HCT116 (cell line): ENCODE measurements around the gene CASK. TPM values are rescaled to one million over a fixed set of nuclear protein-coding genes. Genes with fewer than 3 reads are reported as not detected.

Experiments used
- ATAC-seq: fragments of 200-7000 bp; cut with Tn5 transposase; 2 replicates; pipeline ENCODE4 v1.9.1; 2020; ENCODE audit warnings: mild to moderate bottlenecking, moderate library complexity
- BruUV-seq: library from RNA; stranded (reverse); fragments of 400-500 nt; replicated peaks from 2 replicates; lab custom pipeline; 2021; lab: Mats Ljungman, UMichigan
- CTCF ChIA-PET: fragments of 300-600 bp; sonication (Branson Sonifier 250); formaldehyde crosslinking; loops from one replicate; lab custom pipeline; 2021; ENCODE audit warnings: antibody characterized with exemption; lab: Charles Lee
- POLR2A ChIA-PET: fragments of 300-600, 350-600 bp; sonication (Branson Sonifier 250); formaldehyde crosslinking; loops from one replicate; lab custom pipeline; 2021; ENCODE audit warnings: antibody characterized with exemption; lab: Charles Lee
- RAD21 ChIA-PET, 2 experiments: fragments of 300-600 bp; sonication (Branson Sonifier 250); formaldehyde crosslinking; loops; one replicate each; lab custom pipeline; 2023; ENCODE audit warnings: low total read pairs in 2 of 2; ENCODE audit not compliant: uncharacterized antibody in 2 of 2, unreplicated experiment in 2 of 2, low non-redundant PET in 1 of 2; lab: Charles Lee
- DNase-seq: peaks from one replicate; pipeline ENCODE4 v3.0.0-alpha.2; 2010; ENCODE audit warnings: low read depth, low spot score
- H2AFZ ChIP-seq: fragments of 200-600 bp; shearing (Covaris generic), sonication (generic); 2 replicates; pipeline ENCODE4 v1.6.1; 2017; ENCODE audit warnings: low read depth, mixed run types, mixed read lengths, antibody characterized with exemption, low read length; ENCODE audit not compliant: poor library complexity, severe bottlenecking
- H3K27ac ChIP-seq: 2 replicates; pipeline ENCODE4 v1.5.1; 2012; ENCODE audit warnings: low read depth, low read length
- H3K27me3 ChIP-seq: fragments of 200-600 bp; sonication (generic); 2 replicates; pipeline ENCODE4 v1.6.1; 2016; ENCODE audit warnings: mixed run types, low read length, mixed read lengths; ENCODE audit not compliant: insufficient read depth
- H3K36me3 ChIP-seq, 2 experiments: fragments of 200-500 bp in 1 of 2; fragments of 200-600 bp in 1 of 2; sonication (Bioruptor generic) in 1 of 2; sonication (generic) in 1 of 2; 2 replicates each; pipeline versions ENCODE4 v1.5.1 to v1.6.1; 2014 to 2016; ENCODE audit warnings: low read length in 2 of 2, inconsistent platforms in 1 of 2, mixed read lengths in 1 of 2, mixed run types in 1 of 2; ENCODE audit not compliant: insufficient read depth in 2 of 2, control insufficient read depth in 1 of 2
- H3K4me1 ChIP-seq, 2 experiments: fragments of 200-600 bp in 1 of 2; sonication (generic) in 1 of 2; 2 replicates each; pipeline versions ENCODE4 v1.5.1 to v1.6.1; 2012 to 2017; ENCODE audit warnings: low read length in 2 of 2, inconsistent platforms in 1 of 2, mild to moderate bottlenecking in 1 of 2, mixed read lengths in 1 of 2, mixed run types in 1 of 2, moderate library complexity in 1 of 2; ENCODE audit not compliant: insufficient read depth in 2 of 2, control insufficient read depth in 1 of 2
- H3K4me2 ChIP-seq: fragments of 200-600 bp; sonication (generic); 2 replicates; pipeline ENCODE4 v1.6.1; 2017; ENCODE audit warnings: mixed run types, low read length, mixed read lengths
- H3K4me3 ChIP-seq, 2 experiments: fragments of 200-600 bp in 1 of 2; sonication (generic) in 1 of 2; replicated peaks in 1 of 2; 2 replicates each; pipeline ENCODE4 v1.5.1; 2011 to 2016; ENCODE audit warnings: low read length in 2 of 2, control low read depth in 1 of 2, low read depth in 1 of 2, mild to moderate bottlenecking in 1 of 2, mixed read lengths in 1 of 2, mixed run types in 1 of 2
- H3K79me2 ChIP-seq: fragments of 200-600 bp; sonication (generic); 2 replicates; pipeline ENCODE4 v1.6.1; 2017; ENCODE audit warnings: mild to moderate bottlenecking, mixed run types, low read length, moderate library complexity, mixed read lengths; ENCODE audit not compliant: insufficient read depth
- H3K9ac ChIP-seq: fragments of 200-600 bp; sonication (generic); 2 replicates; pipeline ENCODE4 v1.6.1; 2016; ENCODE audit warnings: low read length, mixed read lengths
- H3K9me2 ChIP-seq: fragments of 200-600 bp; sonication (generic), shearing (Covaris generic); 2 replicates; pipeline ENCODE4 v1.6.1; 2017; ENCODE audit warnings: mixed run types, mild to moderate bottlenecking, moderate library complexity; ENCODE audit not compliant: insufficient read depth
- H3K9me3 ChIP-seq, 2 experiments: fragments of 200-500 bp in 1 of 2; fragments of 200-600 bp in 1 of 2; sonication (Bioruptor generic) in 1 of 2; sonication (generic) in 1 of 2; 2 replicates each; pipeline ENCODE4 v1.6.1; 2014 to 2017; ENCODE audit warnings: low read length in 2 of 2, mixed read lengths in 2 of 2, inconsistent platforms in 1 of 2, low read depth in 1 of 2, mild to moderate bottlenecking in 1 of 2, mixed run types in 1 of 2, moderate library complexity in 1 of 2; ENCODE audit not compliant: control insufficient read depth in 1 of 2, insufficient read depth in 1 of 2
- H4K20me1 ChIP-seq: fragments of 200-600 bp; sonication (generic), shearing (Covaris generic); 2 replicates; pipeline ENCODE4 v1.6.1; 2017; ENCODE audit warnings: mixed run types, mild to moderate bottlenecking, moderate library complexity; ENCODE audit not compliant: insufficient read depth
- ATF3 ChIP-seq: IDR thresholded peaks from 2 replicates; pipeline ENCODE4 v1.6.1; 2012
- CBX3 ChIP-seq: IDR thresholded peaks from 2 replicates; pipeline ENCODE4 v1.6.1; 2012; ENCODE audit warnings: low read depth
- CEBPB ChIP-seq: IDR thresholded peaks from 2 replicates; pipeline ENCODE4 v1.6.1; 2012; ENCODE audit warnings: low read depth
- CTCF ChIP-seq, 3 experiments: fragments of 200-600 bp in 1 of 3; sonication (generic) in 1 of 3; IDR thresholded peaks in 2 of 3; conservative IDR thresholded peaks in 1 of 3; 2 replicates each; pipeline ENCODE4 v1.5.1; 2012 to 2017; ENCODE audit warnings: low read depth in 2 of 3, low read length in 2 of 3, antibody characterized with exemption in 1 of 3, borderline replicate concordance in 1 of 3, control low read depth in 1 of 3, mild to moderate bottlenecking in 1 of 3, mixed read lengths in 1 of 3, mixed run types in 1 of 3, moderate library complexity in 1 of 3; ENCODE audit not compliant: insufficient read depth in 1 of 3
- ELF1 ChIP-seq: IDR thresholded peaks from 2 replicates; pipeline ENCODE4 v1.6.1; 2012; ENCODE audit warnings: low read depth, borderline replicate concordance
- RAD21 ChIP-seq: IDR thresholded peaks from 2 replicates; pipeline ENCODE4 v1.6.1; 2012; ENCODE audit warnings: low read depth, mild to moderate bottlenecking
- SP1 ChIP-seq: IDR thresholded peaks from 2 replicates; pipeline ENCODE4 v1.6.1; 2012; ENCODE audit warnings: low read depth
- TCF7L2 ChIP-seq: IDR thresholded peaks from 2 replicates; pipeline ENCODE4 v1.7.0; 2011; ENCODE audit warnings: borderline replicate concordance, inconsistent platforms; ENCODE audit not compliant: insufficient read depth, insufficient read length; ENCODE audit errors: extremely low read depth
- YY1 ChIP-seq: IDR thresholded peaks from 2 replicates; pipeline ENCODE4 v1.6.1; 2011; ENCODE audit warnings: low read length, low read depth, moderate library complexity, mild to moderate bottlenecking; ENCODE audit not compliant: insufficient replicate concordance; ENCODE audit errors: extremely low read depth
- intact Hi-C: fragments of 100-400 bp; cut with micrococcal nuclease; formaldehyde crosslinking; loops from 2 replicates; pipeline ENCODE4 v1.10.0; 2022
- total RNA-seq: library from RNA; stranded (reverse); gene quantifications from one replicate; pipeline ENCODE4 v1.2.1, GENCODE V29; 2021; ENCODE audit not compliant: unreplicated experiment

The CASK gene
- total RNA-seq, 1 experiment from 2014 or later = 39.0 TPM

GRCh38 chrX:41661366-41662095 lies 261.8 kb downstream of the CASK start:
- Histone ChIP-seq H4K20me1 (no peaks in the 10 kb centered on the region), H2AFZ (no peak overlapping the region)
- no TSS peak for BruUV-seq
- TF ChIP-seq ATF3 (no peak), CEBPB (no peak), SP1 (no peak), RAD21 (no peak), YY1 (no peak), CBX3 (no peak), ELF1 (no peak), TCF7L2 (no peak), CTCF (IDR thresholded peaks at IDR 0.05 in 2 of 3, conservative IDR thresholded peaks at IDR 0.05 in 1 of 3; ENCODE audit: borderline replicate concordance in 1 of 3, insufficient read depth in 1 of 3, low read depth in 2 of 3, low read length in 2 of 3) (no peak)
- TF ChIP-seq, all 23 proteins: peak for 0
- intact Hi-C loops = no loop called here
- no peaks in the 10 kb centered on the region for H3K79me2 ChIP-seq
- no peak for DNase-seq
- no peaks in the 10 kb centered on the region for H3K36me3 ChIP-seq
- no peak overlapping the region for H3K27ac ChIP-seq
- H3K27me3 ChIP-seq = no peaks in the 10 kb centered on the region
- no peaks in the 10 kb centered on the region for H3K9me3 ChIP-seq
- H3K4me2 ChIP-seq = no peak overlapping the region
- H3K9me2 ChIP-seq = no peaks in the 10 kb centered on the region
- POLR2A ChIA-PET = no interaction called here
- RAD21 ChIA-PET = no interaction called here
- no peaks in the 10 kb centered on the region for H3K4me1 ChIP-seq
- H3K4me3 ChIP-seq = no peak overlapping the region
- CTCF ChIA-PET = no interaction called here
- ATAC-seq = no peak
- no peak overlapping the region for H3K9ac ChIP-seq
